ENCODE data around the gene NEK9. TPM values are rescaled to one million over a fixed set of nuclear protein-coding genes. Genes with fewer than 3 reads are reported as not detected.

The NEK9 gene
- total RNA-seq, 1 experiment from 2014 or later, result 40.7 TPM

GRCh38 chr14:75126121-75126544, 715 bp downstream of the NEK9 start:
- POLR2A ChIA-PET, result interaction anchor here (0.7 to 1.4 kb wide), 2 partner anchors 166 to 517 kb away, joined by 3 read pairs; no protein-coding TSS in a partner anchor
- Histone ChIP-seq H3K27ac (ENCODE audit: low read length) (peak overlapping the region; percentile 89), H3K27me3 (ENCODE audit: control insufficient read depth, insufficient read depth, low read length) (no peaks in the 10 kb centered on the region), H3K4me1 (ENCODE audit: control insufficient read depth, insufficient read depth, low read length) (peaks cover 22% of the 10 kb centered on the region; the same call in 1 of the 2 replicates), H3K4me3 (ENCODE audit: low read depth in 2 of 2, low read length in 2 of 2) (peak overlapping the region; percentile 67 to 71), H3K9me3 (ENCODE audit: control insufficient read depth, insufficient read depth, low read depth, low read length) (no peaks in the 10 kb centered on the region), H3K36me3 (ENCODE audit: control insufficient read depth, insufficient read depth, low read length) (peaks cover 11% of the 10 kb centered on the region; the same call in 1 of the 2 replicates)
- in situ Hi-C loops (cut with HindIII; ENCODE audit: low pct_unique_long_range_greater_than_20kb, low sequenced_read_pairs) (no loop called here), intact Hi-C loops (cut with micrococcal nuclease; ENCODE audit: unreplicated experiment) (no loop called here)
- CTCF ChIA-PET, result no interaction called here
- BruUV-seq (replicated peaks), result no TSS peak
- TF ChIP-seq CTCF (IDR thresholded peaks at IDR 0.05) (no peak), SIN3A (IDR thresholded peaks at IDR 0.05; ENCODE audit: borderline replicate concordance, insufficient read depth, low read depth, low read length) (no peak), REST (IDR thresholded peaks at IDR 0.05; ENCODE audit: insufficient read depth in 1 of 2, low read depth in 2 of 2, low read length in 1 of 2) (no peak), POLR2AphosphoS5 (IDR thresholded peaks at IDR 0.05; ENCODE audit: low read depth, low read length) (no peak), TCF7L2 (IDR thresholded peaks at IDR 0.05; ENCODE audit: low read depth, low read length) (no peak)
- DNase-seq (ENCODE audit: low read depth, low spot score), result no peak
- no peak for ATAC-seq

- CTCF ChIA-PET, result no interaction called here
- Histone ChIP-seq H3K9me3 (ENCODE audit: control insufficient read depth, insufficient read depth, low read depth, low read length) (no peaks in the 10 kb centered on the region), H3K36me3 (ENCODE audit: control insufficient read depth, insufficient read depth, low read length) (peaks cover 11% of the 10 kb centered on the region; the same call in 1 of the 2 replicates), H3K27me3 (ENCODE audit: control insufficient read depth, insufficient read depth, low read length) (no peaks in the 10 kb centered on the region), H3K4me3 (ENCODE audit: low read depth in 2 of 2, low read length in 2 of 2) (peak overlapping the region; percentile 67 to 71), H3K4me1 (ENCODE audit: control insufficient read depth, insufficient read depth, low read length) (peaks cover 23% of the 10 kb centered on the region; the same call in 1 of the 2 replicates), H3K27ac (ENCODE audit: low read length) (peak overlapping the region; percentile 89)
- intact Hi-C loops (cut with micrococcal nuclease; ENCODE audit: unreplicated experiment) (no loop called here), in situ Hi-C loops (cut with HindIII; ENCODE audit: low pct_unique_long_range_greater_than_20kb, low sequenced_read_pairs) (no loop called here)
- TF ChIP-seq POLR2AphosphoS5 (IDR thresholded peaks at IDR 0.05; ENCODE audit: low read depth, low read length), result no peak
- BruUV-seq (replicated peaks), result no TSS peak
- ATAC-seq (no peak), DNase-seq (ENCODE audit: low read depth, low spot score) (no peak)
- POLR2A ChIA-PET, result interaction anchor here (0.7 to 1.4 kb wide), 2 partner anchors 167 to 517 kb away, joined by 3 read pairs; no protein-coding TSS in a partner anchor
These were observed 1.2 kb downstream of the NEK9 start for GRCh38 chr14:75125617-75126016.

- no peak overlapping the region for H3K4me3 ChIP-seq (ENCODE audit: low read depth in 2 of 2, low read length in 2 of 2)
- TF ChIP-seq POLR2AphosphoS5 (IDR thresholded peaks at IDR 0.05; ENCODE audit: low read depth, low read length), result no peak
- TF ChIP-seq TCF7L2 (IDR thresholded peaks at IDR 0.05; ENCODE audit: low read depth, low read length), result no peak
- TF ChIP-seq REST (IDR thresholded peaks at IDR 0.05; ENCODE audit: insufficient read depth in 1 of 2, low read depth in 2 of 2, low read length in 1 of 2), result no peak
- no peak for TF ChIP-seq CTCF (IDR thresholded peaks at IDR 0.05)
- TF ChIP-seq SIN3A (IDR thresholded peaks at IDR 0.05; ENCODE audit: borderline replicate concordance, insufficient read depth, low read depth, low read length), result no peak
- peaks cover 27% of the 10 kb centered on the region; the same call in 1 of the 2 replicates for H3K4me1 ChIP-seq (ENCODE audit: control insufficient read depth, insufficient read depth, low read length)
- no peak for DNase-seq (ENCODE audit: low read depth, low spot score)
- ChIA-PET CTCF (no interaction called here), POLR2A (interaction anchor here (0.5 to 0.7 kb wide), 2 partner anchors 21 to 230 kb away, joined by 5 read pairs; no protein-coding TSS in a partner anchor)
- H3K27ac ChIP-seq (ENCODE audit: low read length), result no peak overlapping the region
- H3K36me3 ChIP-seq (ENCODE audit: control insufficient read depth, insufficient read depth, low read length), result peaks cover 17% of the 10 kb centered on the region
- intact Hi-C loops (cut with micrococcal nuclease; ENCODE audit: unreplicated experiment) (no loop called here), in situ Hi-C loops (cut with HindIII; ENCODE audit: low pct_unique_long_range_greater_than_20kb, low sequenced_read_pairs) (no loop called here)
- no peaks in the 10 kb centered on the region for H3K9me3 ChIP-seq (ENCODE audit: control insufficient read depth, insufficient read depth, low read depth, low read length)
- peak; percentile 27; the same call in 1 of the 2 replicates for ATAC-seq
- BruUV-seq (replicated peaks), result no TSS peak
- H3K27me3 ChIP-seq (ENCODE audit: control insufficient read depth, insufficient read depth, low read length), result no peaks in the 10 kb centered on the region
These were observed 2.9 kb downstream of the NEK9 start for GRCh38 chr14:75123991-75124390.
